HFF-Myc (cell line): ENCODE measurements around the gene RSBN1L.

Experiments
- DNase-seq: peaks from one replicate; pipeline ENCODE4 v3.0.0-alpha.2; 2011; ENCODE audit warnings: low read depth; ENCODE audit errors: extremely low read depth
- H3K4me3 ChIP-seq: replicated peaks from 2 replicates; pipeline ENCODE4 v1.5.1; 2011; ENCODE audit warnings: low read depth, mild to moderate bottlenecking, control low read depth, low read length
- CTCF ChIP-seq: IDR thresholded peaks from 2 replicates; pipeline ENCODE4 v1.5.1; 2012; ENCODE audit warnings: mild to moderate bottlenecking, low read depth, low read length, control low read depth; ENCODE audit errors: missing control alignments

Gene RSBN1L

GRCh38 chr7:77738382-77738781 is 42.1 kb downstream of the RSBN1L start:
- no peak for DNase-seq
- TF ChIP-seq CTCF = no peak
- H3K4me3 ChIP-seq = no peak overlapping the region

- H3K4me3 ChIP-seq = no peak overlapping the region
- DNase-seq = no peak
- no peak for TF ChIP-seq CTCF
Observed at GRCh38 chr7:77738871-77739270, 42.6 kb downstream of the RSBN1L start.

GRCh38 chr7:77740257-77740656 is 44.0 kb downstream of the RSBN1L start:
- no peak for DNase-seq
- no peak overlapping the region for H3K4me3 ChIP-seq
- TF ChIP-seq CTCF = no peak

GRCh38 chr7:77743518-77743917 is 47.3 kb downstream of the RSBN1L start:
- H3K4me3 ChIP-seq = no peak overlapping the region
- DNase-seq = no peak
- no peak for TF ChIP-seq CTCF

- no peak for DNase-seq
- no peak for TF ChIP-seq CTCF
- H3K4me3 ChIP-seq = no peak overlapping the region
Observed at GRCh38 chr7:77745746-77746145, 49.5 kb downstream of the RSBN1L start.

- DNase-seq = no peak
- no peak for TF ChIP-seq CTCF
- H3K4me3 ChIP-seq = no peak overlapping the region
Observed at GRCh38 chr7:77746164-77746823, 50.0 kb downstream of the RSBN1L start.

- no peak overlapping the region for H3K4me3 ChIP-seq
- no peak for DNase-seq
- TF ChIP-seq CTCF = no peak
Observed at GRCh38 chr7:77746824-77747165, 50.5 kb downstream of the RSBN1L start.
